H9 (cell line): Measurements from ENCODE around the gene SIGLEC9. TPM values are rescaled to one million over a fixed set of nuclear protein-coding genes. Genes with fewer than 3 reads are reported as not detected.

ENCODE experiments used
- DNase-seq: peaks from one replicate; pipeline ENCODE4 v3.0.0-alpha.2; 2017
- H2AFZ ChIP-seq: one replicate; pipeline ENCODE4 v1.6.1; 2013; ENCODE audit warnings: mild to moderate bottlenecking, low read length, control low read depth, moderate library complexity
- H2AK5ac ChIP-seq: 2 replicates; pipeline ENCODE4 v1.6.1; 2013; ENCODE audit warnings: low read length, control low read depth, mixed read lengths; ENCODE audit not compliant: insufficient read length
- H2BK120ac ChIP-seq: one replicate; pipeline ENCODE4 v1.6.1; 2013; ENCODE audit warnings: low read depth, mild to moderate bottlenecking, low read length, control low read depth, inconsistent platforms; ENCODE audit not compliant: poor library complexity, severe bottlenecking
- H2BK12ac ChIP-seq: 2 replicates; pipeline ENCODE4 v1.6.1; 2013; ENCODE audit warnings: low read length, control low read depth, mixed read lengths, low read depth; ENCODE audit not compliant: insufficient read length
- H2BK15ac ChIP-seq: 2 replicates; pipeline ENCODE4 v1.6.1; 2013; ENCODE audit warnings: low read depth, low read length, control low read depth
- H2BK20ac ChIP-seq: one replicate; pipeline ENCODE4 v1.6.1; 2013; ENCODE audit warnings: low read depth, mild to moderate bottlenecking, low read length, control low read depth, inconsistent platforms; ENCODE audit not compliant: poor library complexity, severe bottlenecking
- H2BK5ac ChIP-seq: 2 replicates; pipeline ENCODE4 v1.6.1; 2013; ENCODE audit warnings: low read length, control low read depth, mixed read lengths; ENCODE audit not compliant: insufficient read length
- H3K14ac ChIP-seq: 2 replicates; pipeline ENCODE4 v1.6.1; 2013; ENCODE audit warnings: low read length, control low read depth; ENCODE audit not compliant: insufficient read depth
- H3K18ac ChIP-seq: 2 replicates; pipeline ENCODE4 v1.6.1; 2013; ENCODE audit warnings: low read depth, mild to moderate bottlenecking, mixed read lengths, low read length, control low read depth; ENCODE audit not compliant: insufficient read length
- H3K23ac ChIP-seq: 2 replicates; pipeline ENCODE4 v1.6.1; 2013; ENCODE audit warnings: low read length, control low read depth, mixed read lengths, low read depth; ENCODE audit not compliant: insufficient read length
- H3K23me2 ChIP-seq: 2 replicates; pipeline ENCODE4 v1.6.1; 2013; ENCODE audit warnings: low read depth, mild to moderate bottlenecking, mixed read lengths, low read length, control low read depth; ENCODE audit not compliant: insufficient read length, poor library complexity, severe bottlenecking
- H3K27ac ChIP-seq: 2 replicates; pipeline ENCODE4 v1.5.1; 2013; ENCODE audit warnings: low read length, control low read depth, mixed read lengths, low read depth; ENCODE audit not compliant: insufficient read length
- H3K27me3 ChIP-seq: 2 replicates; pipeline ENCODE4 v1.6.1; 2013; ENCODE audit warnings: low read length, control low read depth, inconsistent platforms; ENCODE audit not compliant: insufficient read depth
- H3K4ac ChIP-seq: 2 replicates; pipeline ENCODE4 v1.6.1; 2013; ENCODE audit warnings: low read depth, mild to moderate bottlenecking, control low read depth, inconsistent platforms, low read length, moderate library complexity
- H3K4me1 ChIP-seq: 2 replicates; pipeline ENCODE4 v1.6.1; 2013; ENCODE audit warnings: low read length, control low read depth, inconsistent platforms; ENCODE audit not compliant: insufficient read depth
- H3K4me2 ChIP-seq: 2 replicates; pipeline ENCODE4 v1.6.1; 2013; ENCODE audit warnings: low read length, control low read depth, mixed read lengths; ENCODE audit not compliant: insufficient read length, insufficient read depth
- H3K56ac ChIP-seq: 2 replicates; pipeline ENCODE4 v1.6.1; 2013; ENCODE audit warnings: low read depth, mild to moderate bottlenecking, mixed read lengths, low read length, control low read depth; ENCODE audit not compliant: insufficient read length
- H3K79me1 ChIP-seq: 2 replicates; pipeline ENCODE4 v1.6.1; 2013; ENCODE audit warnings: low read depth, mild to moderate bottlenecking, moderate library complexity, low read length, control low read depth, inconsistent platforms; ENCODE audit not compliant: insufficient read depth, poor library complexity, severe bottlenecking
- H3K79me2 ChIP-seq: 2 replicates; pipeline ENCODE4 v1.6.1; 2013; ENCODE audit warnings: low read length, control low read depth, inconsistent platforms; ENCODE audit not compliant: insufficient read depth
- H3K9ac ChIP-seq: 2 replicates; pipeline ENCODE4 v1.6.1; 2013; ENCODE audit warnings: low read length, control low read depth, mixed read lengths; ENCODE audit not compliant: insufficient read length; ENCODE audit errors: extremely low read depth
- H3K9me3 ChIP-seq: one replicate; pipeline ENCODE4 v1.6.1; 2013; ENCODE audit warnings: low read depth, low read length, inconsistent platforms; ENCODE audit not compliant: control insufficient read depth
- H3T11ph ChIP-seq: one replicate; pipeline ENCODE4 v1.6.1; 2013; ENCODE audit warnings: mild to moderate bottlenecking, low read length, control low read depth, inconsistent platforms
- H4K20me1 ChIP-seq: one replicate; pipeline ENCODE4 v1.6.1; 2013; ENCODE audit not compliant: control insufficient read depth, insufficient read length, insufficient read depth
- H4K5ac ChIP-seq: 2 replicates; pipeline ENCODE4 v1.6.1; 2013; ENCODE audit warnings: low read depth, mild to moderate bottlenecking, mixed read lengths, low read length, control low read depth; ENCODE audit not compliant: insufficient read length
- H4K8ac ChIP-seq: replicated peaks from 2 replicates; pipeline ENCODE4 v1.6.1; 2013; ENCODE audit warnings: low read length, control low read depth, mixed read lengths, low read depth; ENCODE audit not compliant: insufficient read length
- H4K91ac ChIP-seq: 2 replicates; pipeline ENCODE4 v1.6.1; 2013; ENCODE audit warnings: low read depth, mild to moderate bottlenecking, moderate library complexity, mixed read lengths, low read length, control low read depth; ENCODE audit not compliant: insufficient read length
- H3K27ac Mint-ChIP-seq, 3 experiments: 2 replicates in 2 of 3; 3 replicates in 1 of 3; pipeline ENCODE4 v1.8.0; 2020 to 2021; ENCODE audit warnings: mixed read lengths in 3 of 3, mild to moderate bottlenecking in 1 of 3, moderate library complexity in 1 of 3
- H3K27me3 Mint-ChIP-seq: 2 replicates; pipeline ENCODE4 v1.8.0; 2021; ENCODE audit warnings: low read depth, mild to moderate bottlenecking, moderate library complexity, mixed read lengths
- H3K36me3 Mint-ChIP-seq, 3 experiments: 2 replicates in 2 of 3; 3 replicates in 1 of 3; pipeline ENCODE4 v1.8.0; 2020 to 2021; ENCODE audit warnings: low read depth in 3 of 3, mixed read lengths in 3 of 3; ENCODE audit not compliant: insufficient read depth in 1 of 3
- H3K4me1 Mint-ChIP-seq, 2 experiments: 2 replicates each; pipeline ENCODE4 v1.8.0; 2020; ENCODE audit warnings: mixed read lengths in 2 of 2
- H3K4me3 Mint-ChIP-seq, 2 experiments: 2 replicates in 1 of 2; 3 replicates in 1 of 2; pipeline ENCODE4 v1.8.0; 2020 to 2021; ENCODE audit warnings: mild to moderate bottlenecking in 2 of 2, mixed read lengths in 2 of 2, moderate library complexity in 1 of 2
- H3K9me3 Mint-ChIP-seq, 2 experiments: 2 replicates in 1 of 2; 3 replicates in 1 of 2; pipeline ENCODE4 v1.8.0; 2020; ENCODE audit warnings: mild to moderate bottlenecking in 2 of 2, mixed read lengths in 2 of 2, moderate library complexity in 1 of 2
- WGBS: extraction: QIAGEN DNeasy Blood & Tissue Kit; methylation state at CpG from one replicate; pipeline ENCODE4 v1.1.7; 2013; ENCODE audit warnings: missing lambda C conversion rate, low lambda C conversion rate, mixed read lengths; ENCODE audit not compliant: insufficient read length; ENCODE audit errors: extremely low coverage; 5-methylcytosine and 5-hydroxymethylcytosine counted together
- total RNA-seq: library from RNA; stranded (reverse); gene quantifications from 2 replicates; pipeline ENCODE4 v1.2.1, GENCODE V29; 2021
- TF ChIP-seq, protein P1 (sequence below): fragments of 200-600 bp; sonication (generic); conservative IDR thresholded peaks from 3 replicates; pipeline ENCODE4 v1.8.0; 2021; ENCODE audit warnings: antibody characterized with exemption, mild to moderate bottlenecking

SIGLEC9 gene
- total RNA-seq, 1 experiment from 2014 or later: not detected

GRCh38 chr19:51125421-51126075 lies 842 bp downstream of the SIGLEC9 start:
- Histone ChIP-seq H3K4ac (no peak overlapping the region), H2BK15ac (no peak overlapping the region), H3K27me3 (no peaks in the 10 kb centered on the region), H2BK12ac (no peak overlapping the region), H2AFZ (no peak overlapping the region), H3T11ph (no peak overlapping the region), H4K5ac (no peak overlapping the region), H2BK5ac (no peak overlapping the region), H3K79me1 (no peaks in the 10 kb centered on the region), H3K4me1 (no peaks in the 10 kb centered on the region), H3K27ac (no peak overlapping the region), H3K9ac (no peak overlapping the region), H4K20me1 (no peaks in the 10 kb centered on the region), H4K91ac (no peak overlapping the region), H3K4me2 (no peak overlapping the region), H3K79me2 (no peaks in the 10 kb centered on the region), H3K18ac (no peak overlapping the region), H2AK5ac (no peak overlapping the region), H4K8ac (no peak overlapping the region), H3K23ac (no peak overlapping the region), H2BK20ac (no peak overlapping the region), H3K14ac (no peak overlapping the region), H3K56ac (no peak overlapping the region), H3K23me2 (no peaks in the 10 kb centered on the region), H3K9me3 (no peaks in the 10 kb centered on the region), H2BK120ac (no peak overlapping the region)
- DNase-seq: no peak
- WGBS: no CpG with 5 or more reads among the region's 16 CpGs
- H3K36me3 Mint-ChIP-seq: no peaks in the 10 kb centered on the region
- H3K4me1 Mint-ChIP-seq: peaks cover 0 to 3% of the 10 kb centered on the region in 2 experiments; a peak in 1 of 4 replicates
- H3K9me3 Mint-ChIP-seq: no peaks in the 10 kb centered on the region
- H3K27me3 Mint-ChIP-seq: peaks cover 26% of the 10 kb centered on the region
- no peak overlapping the region for H3K4me3 Mint-ChIP-seq
- no peak overlapping the region for H3K27ac Mint-ChIP-seq
- TF ChIP-seq, protein P1, sequence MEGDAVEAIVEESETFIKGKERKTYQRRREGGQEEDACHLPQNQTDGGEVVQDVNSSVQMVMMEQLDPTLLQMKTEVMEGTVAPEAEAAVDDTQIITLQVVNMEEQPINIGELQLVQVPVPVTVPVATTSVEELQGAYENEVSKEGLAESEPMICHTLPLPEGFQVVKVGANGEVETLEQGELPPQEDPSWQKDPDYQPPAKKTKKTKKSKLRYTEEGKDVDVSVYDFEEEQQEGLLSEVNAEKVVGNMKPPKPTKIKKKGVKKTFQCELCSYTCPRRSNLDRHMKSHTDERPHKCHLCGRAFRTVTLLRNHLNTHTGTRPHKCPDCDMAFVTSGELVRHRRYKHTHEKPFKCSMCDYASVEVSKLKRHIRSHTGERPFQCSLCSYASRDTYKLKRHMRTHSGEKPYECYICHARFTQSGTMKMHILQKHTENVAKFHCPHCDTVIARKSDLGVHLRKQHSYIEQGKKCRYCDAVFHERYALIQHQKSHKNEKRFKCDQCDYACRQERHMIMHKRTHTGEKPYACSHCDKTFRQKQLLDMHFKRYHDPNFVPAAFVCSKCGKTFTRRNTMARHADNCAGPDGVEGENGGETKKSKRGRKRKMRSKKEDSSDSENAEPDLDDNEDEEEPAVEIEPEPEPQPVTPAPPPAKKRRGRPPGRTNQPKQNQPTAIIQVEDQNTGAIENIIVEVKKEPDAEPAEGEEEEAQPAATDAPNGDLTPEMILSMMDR: no peak
